Measurements from ENCODE around the gene ACOXL.

ACOXL gene

DNA sequence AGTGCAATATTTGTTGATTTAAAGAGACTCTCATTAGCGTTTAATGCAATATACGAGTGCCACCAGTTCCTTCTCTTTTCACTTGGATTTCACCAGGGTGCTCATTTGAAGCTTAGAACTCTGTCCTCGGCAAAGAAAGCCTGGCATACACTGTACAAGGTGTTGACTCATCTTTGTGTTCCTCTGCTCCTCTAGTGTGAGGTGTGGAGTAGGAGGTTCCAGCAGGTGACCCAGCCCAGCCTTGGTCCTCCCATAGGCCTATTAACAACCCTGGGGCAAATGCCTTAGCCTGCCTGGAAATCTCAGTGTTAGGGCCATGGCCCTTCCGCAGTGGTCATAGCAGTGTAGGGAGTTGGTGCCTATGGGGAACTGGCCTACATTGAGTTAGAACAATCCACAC, 408.4 kb downstream of the ACOXL start:
- DNase-seq (ENCODE audit: low spot score): no peak

DNA sequence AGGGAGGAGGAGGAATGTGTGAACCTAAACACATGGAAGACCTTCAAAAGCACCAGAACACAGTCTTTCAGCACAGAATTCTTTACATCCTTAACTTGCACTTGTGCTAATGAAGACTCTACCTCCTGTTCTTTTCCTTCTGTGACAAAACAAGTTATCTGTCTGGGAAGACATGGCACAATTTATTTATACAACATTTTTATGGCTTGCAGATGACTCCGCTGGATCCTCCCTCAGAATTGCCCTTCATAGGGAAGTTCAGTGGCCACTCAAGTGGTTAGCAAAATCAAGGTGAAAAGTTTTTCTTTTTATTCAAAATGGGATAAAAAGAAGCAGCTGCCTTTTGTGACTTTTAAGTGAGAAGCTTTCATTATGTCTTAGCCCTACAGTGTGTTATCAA, 409.7 kb downstream of the ACOXL start:
- DNase-seq (ENCODE audit: low spot score): no peak

DNA sequence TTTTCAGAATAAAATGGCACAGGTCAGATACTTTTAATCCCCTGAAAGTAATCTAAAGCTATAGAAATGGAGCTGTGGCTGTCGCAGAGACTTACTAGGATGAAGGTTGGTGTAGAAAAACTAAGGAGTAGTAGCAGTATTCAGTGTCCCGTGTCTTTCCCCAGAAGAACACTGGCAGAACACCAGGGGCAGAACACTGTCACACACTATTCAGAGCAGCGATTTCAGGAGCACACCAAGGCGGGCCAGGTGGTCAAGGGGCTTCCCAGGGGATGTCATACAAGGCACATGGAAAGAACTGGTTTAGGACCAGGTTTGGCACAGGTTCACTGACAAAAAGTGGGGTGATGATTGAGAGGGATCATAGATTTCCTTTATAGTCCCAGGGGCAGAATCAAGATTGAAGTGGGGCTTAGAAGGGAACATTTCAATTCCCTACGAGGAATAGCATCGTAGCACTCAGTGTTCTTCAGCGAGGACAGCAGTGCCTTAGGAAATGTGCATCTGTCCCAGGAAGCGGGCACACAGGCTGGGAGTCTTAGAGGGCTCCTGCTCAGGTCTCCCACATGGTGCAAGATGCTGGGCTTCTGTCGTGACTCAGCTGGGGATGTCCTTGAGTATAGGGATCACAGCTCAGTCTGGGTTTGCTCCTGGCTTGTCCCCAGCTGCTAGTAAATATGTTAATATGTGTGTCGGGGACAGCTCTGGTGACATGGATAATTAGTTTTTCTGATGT, 410.9 kb downstream of the ACOXL start:
- DNase-seq (ENCODE audit: low spot score): no peak

DNA sequence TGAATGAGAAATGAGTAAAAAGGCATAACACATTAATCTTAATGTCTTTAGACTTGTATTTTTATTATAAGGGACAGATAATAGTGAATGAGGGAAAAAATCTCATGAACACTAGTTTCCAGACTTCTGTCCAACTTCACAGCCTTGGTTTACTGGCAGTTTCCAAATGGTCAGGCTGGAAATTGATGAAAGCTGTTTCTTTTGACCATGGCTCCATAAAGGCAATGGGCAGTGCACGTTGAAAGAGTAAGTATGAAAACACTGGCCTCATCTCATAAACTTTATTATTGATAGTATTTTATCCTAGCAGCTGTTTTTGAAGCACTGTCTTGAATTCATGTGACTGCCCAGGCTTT, 411.4 kb downstream of the ACOXL start:
- no peak for DNase-seq (ENCODE audit: low spot score)

DNA sequence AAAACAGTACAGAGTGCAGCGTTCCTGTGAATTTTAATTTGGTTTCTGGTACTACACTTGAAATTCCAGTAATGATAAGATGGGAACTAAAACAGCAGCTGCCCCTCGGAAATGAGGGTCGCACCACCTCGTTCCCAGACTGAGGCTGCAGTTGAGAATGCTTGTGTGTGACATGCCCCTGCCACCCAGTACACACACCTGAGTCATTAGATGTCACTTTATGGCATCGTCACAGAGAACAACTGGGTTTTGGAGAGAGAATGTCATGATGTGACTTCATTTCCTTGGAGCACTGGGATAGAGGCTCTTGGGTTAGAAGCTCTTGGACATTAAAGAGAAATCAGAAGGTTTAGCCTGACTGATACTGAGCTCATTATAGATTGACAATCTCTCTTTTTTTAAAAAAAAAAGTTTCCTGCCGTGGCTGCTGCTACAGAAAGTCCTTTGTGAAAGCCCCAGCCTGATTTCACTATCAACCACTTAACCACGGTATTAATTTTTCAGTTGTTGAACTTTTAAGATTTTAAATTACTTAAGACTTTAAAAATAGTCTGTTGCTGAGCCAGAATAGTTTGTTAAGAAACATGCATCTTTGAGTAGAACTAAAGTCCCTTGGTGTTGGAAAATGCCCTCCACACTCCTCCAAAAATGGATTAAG, 412.9 kb downstream of the ACOXL start:
- no peak for DNase-seq (ENCODE audit: low spot score)

DNA sequence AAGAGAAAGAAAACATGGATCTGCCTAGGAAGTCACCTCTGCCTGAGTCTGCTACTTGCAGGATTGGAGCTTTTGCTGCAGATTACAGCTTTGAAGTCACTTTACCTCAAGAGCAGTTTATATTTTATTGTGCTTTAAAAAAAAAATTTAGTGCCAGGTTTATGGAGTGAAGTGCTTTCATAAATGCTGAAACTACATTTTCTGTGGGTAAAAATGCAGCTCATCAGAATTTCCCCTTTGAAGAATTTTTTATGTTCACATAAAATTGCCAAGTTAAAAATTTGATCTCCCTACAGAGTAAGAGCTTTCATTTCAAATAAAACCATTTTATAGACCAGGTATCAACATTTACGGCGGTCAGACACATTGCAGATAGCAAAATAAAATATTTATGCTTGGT, 413.6 kb downstream of the ACOXL start:
- no peak for DNase-seq (ENCODE audit: low spot score)

DNA sequence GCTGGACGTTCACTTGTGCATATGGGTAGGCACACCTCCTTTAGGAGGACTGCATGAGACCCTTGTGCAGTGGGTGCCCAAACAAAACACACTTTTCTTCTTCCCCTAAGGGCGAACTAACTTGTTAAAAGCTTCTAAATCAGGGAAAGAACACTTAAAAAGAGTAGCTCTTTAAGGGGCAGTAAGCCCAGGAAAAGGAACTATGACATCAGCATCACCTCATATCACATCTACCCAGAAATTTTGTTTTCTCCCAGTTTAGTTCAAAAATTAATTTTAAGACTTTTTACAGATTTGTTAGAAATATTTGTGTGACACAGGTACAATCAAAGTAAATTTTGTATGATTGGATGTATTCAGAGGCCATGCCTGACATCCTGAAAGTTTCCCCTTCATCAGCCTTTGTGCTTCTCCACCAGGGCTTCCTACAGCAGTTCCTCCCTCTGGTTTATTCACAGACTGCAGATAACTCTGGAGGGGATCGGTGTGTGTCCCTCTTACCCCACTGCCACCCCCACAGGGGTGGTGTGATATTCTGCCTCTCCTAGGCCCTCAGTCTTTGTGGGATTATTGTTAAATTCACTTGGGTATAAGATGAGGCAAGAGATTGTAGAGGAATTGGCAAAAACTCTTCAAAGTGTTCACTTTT, 416.0 kb downstream of the ACOXL start:
- no peak for DNase-seq (ENCODE audit: low spot score)

DNA sequence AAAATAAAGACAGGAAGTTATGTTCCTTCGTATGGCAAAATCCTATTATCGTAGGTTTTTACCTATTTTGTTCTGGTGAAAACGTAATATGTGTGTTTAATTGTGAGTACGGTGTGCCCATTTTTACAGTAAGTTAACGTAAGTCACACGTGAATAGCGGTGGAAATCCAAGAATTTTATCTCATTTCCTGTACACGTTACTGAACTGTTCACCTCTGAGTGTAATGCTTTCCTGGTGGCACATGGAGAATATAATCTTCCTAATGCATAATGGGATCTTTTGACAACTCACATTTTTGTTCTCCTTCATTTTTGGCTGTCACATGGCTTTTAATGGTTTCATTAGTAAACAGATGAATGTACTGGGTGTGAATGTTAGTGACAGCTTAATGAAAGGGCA, 416.6 kb downstream of the ACOXL start:
- DNase-seq (ENCODE audit: low spot score): no peak

DNA sequence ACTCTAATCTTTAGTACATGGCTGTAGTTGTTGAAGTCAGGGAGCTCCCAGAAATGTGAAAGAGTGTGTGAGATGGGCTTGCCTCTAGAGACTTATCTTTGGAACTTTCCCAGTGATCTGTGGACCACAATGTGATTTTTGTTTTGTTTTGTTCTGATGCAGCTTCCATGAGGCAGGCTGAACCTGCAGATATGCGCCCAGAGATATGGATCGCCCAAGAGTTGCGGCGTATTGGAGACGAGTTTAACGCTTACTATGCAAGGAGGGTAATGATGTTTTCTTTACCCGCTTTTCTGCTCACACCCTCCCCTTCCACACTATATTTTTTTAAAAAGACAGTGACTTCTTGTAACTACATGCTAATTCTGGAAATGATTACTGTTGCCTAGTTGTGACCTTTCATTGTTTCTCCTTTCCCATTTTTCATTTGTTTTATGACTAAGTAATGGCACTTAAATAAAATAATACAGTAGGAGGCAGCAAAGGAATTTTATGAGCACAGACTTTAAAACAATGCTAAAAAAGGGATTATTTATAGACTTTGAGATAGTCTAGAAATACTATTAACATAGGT, 417.6 kb downstream of the ACOXL start:
- no peak for DNase-seq (ENCODE audit: low spot score)

DNA sequence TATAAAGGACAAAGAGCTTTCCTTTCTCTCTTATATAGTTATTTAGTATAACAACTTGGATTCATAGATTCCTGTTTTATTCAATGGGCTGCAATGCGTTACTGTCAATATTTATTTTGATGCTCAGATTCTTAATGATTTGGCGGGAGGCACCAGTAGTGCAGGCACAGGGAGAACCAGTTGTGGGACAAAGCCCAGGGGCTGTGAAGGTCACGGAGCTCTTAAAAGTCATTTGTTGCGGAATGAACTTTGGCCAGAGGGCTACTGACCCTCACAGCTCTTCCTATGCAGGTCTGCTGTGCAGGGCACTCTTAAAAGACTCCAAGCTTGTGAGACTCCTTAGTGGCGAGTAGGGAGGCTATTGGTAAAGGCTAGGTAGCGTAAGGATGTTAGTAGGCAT, 422.4 kb downstream of the ACOXL start:
- no peak for DNase-seq (ENCODE audit: low spot score)

DNA sequence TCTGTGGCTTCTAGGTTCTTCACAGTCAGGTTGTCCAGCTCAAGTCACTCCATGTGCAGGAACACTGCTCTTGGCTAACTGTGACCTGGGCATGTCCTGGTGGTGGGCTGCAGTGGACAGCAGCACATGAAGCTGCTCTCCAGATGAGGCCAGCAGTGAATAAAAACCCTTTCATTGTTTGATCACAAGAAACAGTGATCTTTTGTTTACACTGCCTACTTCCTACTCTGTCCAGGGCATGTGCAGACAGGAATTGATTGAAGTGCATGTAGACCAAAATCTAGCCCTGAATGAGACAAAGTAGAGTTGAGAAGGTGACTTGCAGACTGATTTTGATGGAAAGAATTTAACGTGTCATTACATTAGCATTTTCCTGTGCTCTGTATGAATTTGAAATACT, 423.2 kb downstream of the ACOXL start:
- peak; percentile 85 for DNase-seq (ENCODE audit: low spot score)

DNA sequence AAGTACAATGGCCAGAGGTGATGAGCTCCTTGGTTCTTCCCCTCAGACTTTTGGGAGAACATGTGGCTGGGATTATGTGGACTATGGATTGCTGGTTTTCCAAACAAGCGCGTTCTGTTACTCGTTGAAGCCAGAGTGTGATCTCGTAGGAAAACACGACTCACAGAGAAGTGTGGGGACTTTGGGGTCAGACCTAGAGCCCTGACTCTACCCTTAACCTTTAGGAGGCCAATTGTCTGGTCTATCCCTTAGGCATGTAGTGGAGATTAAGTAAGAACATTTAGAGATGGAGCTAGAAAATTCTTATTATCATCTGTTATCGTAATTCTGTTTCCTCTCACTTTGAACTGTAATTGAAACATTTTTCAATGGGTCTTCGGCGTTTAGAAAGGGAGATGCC, 424.2 kb downstream of the ACOXL start:
- DNase-seq (ENCODE audit: low spot score): no peak

DNA sequence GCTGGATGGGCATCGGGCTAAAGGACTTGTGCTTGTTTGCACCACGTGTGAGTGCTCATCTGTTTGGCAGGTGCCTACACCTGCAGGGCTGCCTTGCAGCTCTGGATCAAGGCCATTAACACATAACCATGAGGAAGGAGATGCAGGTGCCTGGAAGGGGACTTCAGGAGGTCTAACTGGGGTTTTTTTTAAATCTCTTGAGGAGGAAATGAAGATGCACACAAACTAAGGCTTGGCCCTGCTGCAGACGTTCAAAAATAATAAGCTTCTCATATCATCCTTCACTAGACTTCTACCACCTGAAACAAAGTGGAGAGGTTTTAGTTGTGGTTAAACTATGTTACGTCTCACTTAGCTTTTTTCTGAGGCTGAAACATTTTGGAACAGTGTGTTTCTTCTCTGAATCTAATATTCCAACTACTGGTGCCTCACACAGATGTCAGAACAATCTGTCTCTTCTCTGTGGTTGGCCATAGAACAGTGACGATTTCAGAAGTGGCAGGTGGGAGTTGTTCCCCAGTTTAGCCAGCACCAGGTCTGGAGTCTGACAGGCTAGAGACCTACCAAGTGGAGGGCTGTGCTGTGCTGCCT, 424.8 kb downstream of the ACOXL start:
- no peak for DNase-seq (ENCODE audit: low spot score)

DNA sequence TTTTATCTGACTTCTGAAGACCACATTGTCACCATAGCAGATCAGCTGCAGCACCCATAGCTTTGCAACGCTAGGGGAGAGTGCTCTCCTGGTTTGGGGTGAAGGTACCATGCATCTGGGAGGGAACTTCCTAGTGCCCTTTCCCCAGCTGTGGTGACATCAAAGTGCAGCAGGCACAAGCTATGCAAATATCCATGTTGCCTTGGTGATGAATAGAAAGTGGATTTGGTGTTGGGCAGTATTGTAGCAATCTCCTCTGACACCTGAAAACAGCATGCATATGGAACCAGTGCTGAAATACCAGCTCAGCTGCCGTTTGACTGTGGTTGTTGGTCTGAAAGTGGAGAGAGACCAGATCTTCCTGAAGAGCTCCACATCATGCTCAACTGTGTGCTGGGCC, 425.4 kb downstream of the ACOXL start:
- DNase-seq (ENCODE audit: low spot score): no peak

DNA sequence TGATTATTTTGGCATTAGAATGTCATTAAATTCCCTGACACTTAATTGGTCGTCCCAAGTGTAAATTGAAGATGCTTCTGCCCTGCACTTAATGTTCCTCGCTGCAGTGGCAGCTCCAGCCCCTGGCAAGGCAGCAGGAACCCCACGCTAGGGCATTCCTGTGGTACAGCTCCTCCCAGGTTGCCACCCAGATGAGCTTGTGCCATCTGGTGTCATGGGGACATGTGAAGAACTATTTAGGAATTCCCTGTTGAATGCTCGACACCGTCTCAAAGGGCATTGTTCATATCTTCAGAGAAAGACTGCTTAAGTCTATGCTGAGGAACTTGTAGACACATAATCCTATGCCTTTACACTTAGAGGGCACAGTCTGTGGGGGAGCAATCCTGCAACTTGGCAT, 427.3 kb downstream of the ACOXL start:
- DNase-seq (ENCODE audit: low spot score): no peak

DNA sequence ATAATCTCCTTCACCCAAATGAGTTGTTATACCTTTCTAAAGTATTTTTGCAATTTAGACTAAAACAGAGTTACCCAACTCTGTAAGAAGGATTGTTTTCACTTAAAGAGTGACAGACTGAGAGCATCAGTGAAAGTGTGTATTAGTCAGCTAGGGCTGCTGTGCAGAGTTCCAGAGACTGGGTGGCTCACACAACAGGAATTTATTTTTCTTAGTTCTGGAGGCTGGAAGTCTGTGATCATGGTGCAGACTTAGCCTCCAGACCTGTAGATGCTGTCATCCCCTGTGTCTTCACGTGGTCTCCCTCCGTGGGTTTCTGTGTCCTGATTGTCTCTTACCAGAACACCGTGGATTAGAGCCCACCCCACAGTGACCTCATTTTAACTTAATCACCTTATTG, 428.4 kb downstream of the ACOXL start:
- no peak for DNase-seq (ENCODE audit: low spot score)

DNA sequence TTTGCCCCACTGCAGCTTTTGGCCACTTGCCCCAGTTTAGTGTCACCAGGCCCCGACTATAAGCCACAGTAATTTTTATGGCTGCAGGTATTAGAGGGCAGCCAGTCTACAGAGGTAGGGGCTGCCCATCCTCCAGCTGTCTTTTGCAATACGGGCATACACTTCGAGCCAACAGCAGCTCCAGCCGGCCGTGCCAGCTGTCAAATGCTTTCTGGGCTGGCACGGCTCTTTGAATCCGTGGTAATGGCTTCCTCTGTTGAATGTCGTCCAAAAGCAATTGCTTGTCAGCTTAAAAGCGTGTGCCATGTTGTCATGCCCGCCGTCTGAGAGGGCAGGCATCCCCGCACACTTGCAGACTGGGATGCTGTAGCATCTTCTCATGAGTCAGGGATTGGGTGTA, 429.6 kb downstream of the ACOXL start:
- DNase-seq (ENCODE audit: low spot score): no peak

DNA sequence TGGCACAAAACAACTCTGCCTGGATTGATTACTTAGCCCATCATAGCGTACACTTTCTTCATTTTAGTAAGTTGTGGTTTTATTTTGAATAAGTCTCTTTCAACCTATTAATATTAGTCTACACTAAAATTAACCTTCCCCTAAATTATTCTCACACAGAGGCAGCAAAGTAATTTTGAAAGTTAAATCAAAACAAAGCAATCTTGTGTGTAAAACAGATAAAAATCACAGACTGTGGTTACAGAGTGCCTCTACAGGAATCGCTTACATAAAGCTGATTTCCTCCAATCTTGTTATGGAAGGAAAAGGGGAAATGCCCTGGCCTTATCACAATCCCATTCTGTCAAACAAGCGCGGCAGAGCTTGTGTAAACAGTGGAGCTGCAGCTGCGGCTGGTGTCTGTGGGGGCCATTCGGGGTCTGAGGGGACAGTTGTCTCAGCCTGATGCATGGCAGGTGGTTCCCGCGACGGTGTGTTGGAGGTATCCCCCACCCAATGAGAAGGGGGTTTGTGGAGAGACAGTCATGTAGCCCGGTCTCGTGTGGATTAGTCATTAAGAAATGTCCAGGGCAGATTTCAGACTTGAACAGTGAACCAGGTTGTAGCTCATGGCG, 430.5 kb downstream of the ACOXL start:
- peak; percentile 30 for DNase-seq (ENCODE audit: low spot score)

DNA sequence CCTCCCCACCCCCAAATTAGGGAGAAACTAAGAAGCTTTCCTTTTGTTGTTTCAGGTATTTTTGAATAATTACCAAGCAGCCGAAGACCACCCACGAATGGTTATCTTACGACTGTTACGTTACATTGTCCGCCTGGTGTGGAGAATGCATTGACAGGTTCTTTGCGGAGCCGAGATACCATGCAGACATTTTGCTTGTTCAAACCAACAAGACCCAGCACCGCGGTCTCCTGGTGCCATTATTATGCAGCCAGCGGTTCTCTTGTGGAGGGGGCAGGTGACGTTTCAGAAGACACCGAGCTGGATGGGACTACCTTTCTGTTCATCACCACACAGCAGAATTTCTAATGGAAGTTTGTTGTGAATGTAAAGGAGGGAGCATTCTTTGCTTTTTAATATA, 431.7 kb downstream of the ACOXL start:
- no peak for DNase-seq (ENCODE audit: low spot score)

DNA sequence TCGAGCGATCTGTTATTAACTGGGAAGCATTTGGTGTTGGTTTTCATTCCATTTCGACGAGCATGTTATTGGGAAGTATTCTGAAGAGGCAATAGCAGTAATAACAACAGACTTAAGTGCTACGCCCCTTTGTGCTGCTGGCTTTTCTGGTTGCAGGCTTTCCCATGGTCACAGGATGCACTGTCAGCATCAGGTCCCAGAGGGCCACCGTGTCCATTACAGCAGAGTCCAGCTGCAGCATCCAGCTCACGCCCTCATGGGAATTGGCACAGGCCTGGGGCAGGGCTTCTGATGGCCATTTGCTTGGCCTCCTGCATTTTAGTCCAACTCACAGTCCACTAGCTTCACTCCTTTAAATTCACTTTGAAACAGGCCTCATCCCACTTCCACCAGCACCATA, 432.7 kb downstream of the ACOXL start:
- no peak for DNase-seq (ENCODE audit: low spot score)

DNA sequence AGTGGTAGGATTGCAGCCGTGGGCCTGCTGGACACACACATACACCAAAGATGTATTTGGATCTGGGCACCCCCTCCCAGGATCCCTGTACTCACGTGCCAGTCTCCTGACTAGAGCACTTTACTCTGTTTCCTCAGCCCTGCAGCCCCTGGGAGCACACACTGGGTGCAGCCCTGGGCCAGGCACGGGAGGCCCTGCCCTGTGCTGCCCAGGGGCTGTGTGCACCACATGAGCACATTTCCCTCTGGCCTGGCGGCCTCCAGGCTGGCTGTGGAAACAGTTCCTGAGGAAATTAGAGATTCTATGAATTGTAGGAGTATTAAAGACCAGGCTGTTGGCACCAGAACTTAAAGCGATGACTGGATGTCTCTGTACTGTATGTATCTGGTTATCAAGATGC, 433.7 kb downstream of the ACOXL start:
- DNase-seq (ENCODE audit: low spot score): no peak

DNA sequence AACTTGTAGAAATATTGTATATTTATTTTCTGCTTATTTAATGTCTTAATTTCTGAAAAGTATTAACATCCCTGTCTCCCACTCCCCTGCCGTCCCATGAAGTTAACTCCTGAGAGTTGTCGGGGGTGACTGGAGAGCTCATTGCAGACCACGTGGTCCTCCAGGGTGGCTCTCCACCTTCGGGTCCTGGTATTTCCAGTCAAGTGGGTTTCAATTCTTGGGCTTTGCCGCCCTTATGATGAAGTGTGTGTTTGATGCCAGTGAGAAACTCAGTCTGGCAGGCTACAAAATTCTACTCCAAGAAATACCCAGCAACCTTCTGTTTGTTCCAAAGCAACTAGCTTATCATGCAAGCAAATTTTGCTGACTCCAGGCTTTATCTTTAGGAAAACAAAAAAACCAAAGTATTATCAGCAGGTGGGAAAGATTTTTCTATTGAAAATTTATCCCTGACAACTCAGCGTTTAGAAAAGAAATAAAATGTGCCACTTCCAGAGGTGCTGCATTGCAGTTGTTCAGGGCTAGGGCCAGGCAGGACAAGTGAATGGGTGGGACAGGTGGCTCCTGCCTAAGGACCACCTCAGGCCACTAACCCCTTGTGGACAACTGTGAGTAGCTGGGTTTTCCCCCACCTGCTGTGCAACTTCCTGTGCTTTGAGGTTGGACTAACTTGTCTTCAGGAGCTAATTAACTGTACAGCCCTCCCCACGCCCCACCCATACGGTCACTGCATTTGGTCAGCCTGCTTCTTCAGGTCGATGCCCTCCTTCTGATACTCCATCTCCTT, 434.9 kb downstream of the ACOXL start:
- no peak for DNase-seq (ENCODE audit: low spot score)
